Loucy (cell line): ENCODE results near the gene GRID1.

Source experiments
- H2AFZ ChIP-seq: fragments of 200-600 bp; sonication (generic); 2 replicates; pipeline ENCODE4 v1.6.0; 2016; ENCODE audit warnings: antibody characterized with exemption, mild to moderate bottlenecking, low read length, moderate library complexity
- H3F3A ChIP-seq: fragments of 200-600 bp; 2 replicates; pipeline ENCODE4 v1.6.0; 2016; ENCODE audit warnings: antibody characterized with exemption, low read depth, mild to moderate bottlenecking
- H3K27me3 ChIP-seq: fragments of 200-600 bp; sonication (generic); 2 replicates; pipeline ENCODE4 v1.6.1; 2014; ENCODE audit warnings: low read length, mild to moderate bottlenecking; ENCODE audit not compliant: insufficient read depth, poor library complexity, severe bottlenecking
- H3K36me3 ChIP-seq: fragments of 200-600 bp; sonication (generic); 2 replicates; pipeline ENCODE4 v1.6.1; 2016; ENCODE audit warnings: low read length; ENCODE audit not compliant: insufficient read depth
- H3K4me1 ChIP-seq: fragments of 200-600 bp; sonication (generic); 2 replicates; pipeline ENCODE4 v1.5.1; 2014; ENCODE audit warnings: low read length, mild to moderate bottlenecking; ENCODE audit not compliant: insufficient read depth, poor library complexity, severe bottlenecking
- H3K4me2 ChIP-seq: fragments of 200-600 bp; sonication (generic); 2 replicates; pipeline ENCODE4 v1.6.0; 2014; ENCODE audit warnings: antibody characterized with exemption, low read length, low read depth, mild to moderate bottlenecking; ENCODE audit not compliant: poor library complexity, severe bottlenecking
- H3K4me3 ChIP-seq: fragments of 200-600 bp; sonication (generic); 2 replicates; pipeline ENCODE4 v1.5.1; 2014; ENCODE audit warnings: low read length, mild to moderate bottlenecking, mixed read lengths; ENCODE audit not compliant: poor library complexity, severe bottlenecking
- H3K79me2 ChIP-seq: fragments of 200-600 bp; sonication (generic); 2 replicates; pipeline ENCODE4 v1.6.1; 2014; ENCODE audit warnings: low read length; ENCODE audit not compliant: insufficient read depth
- H3K9ac ChIP-seq: fragments of 200-600 bp; sonication (generic); 2 replicates; pipeline ENCODE4 v1.6.0; 2014; ENCODE audit warnings: mild to moderate bottlenecking, low read depth, low read length, moderate library complexity; ENCODE audit not compliant: poor library complexity, severe bottlenecking
- H3K9me2 ChIP-seq: fragments of 200-600 bp; sonication (generic); replicated peaks from 2 replicates; pipeline ENCODE4 v1.6.1; 2016; ENCODE audit warnings: low read depth, low read length, mixed read lengths
- H3K9me3 ChIP-seq: fragments of 200-600 bp; sonication (generic); 2 replicates; pipeline ENCODE4 v1.6.1; 2014; ENCODE audit warnings: mild to moderate bottlenecking, antibody characterized with exemption, low read length, low read depth; ENCODE audit not compliant: insufficient read depth
- H4K20me1 ChIP-seq: fragments of 200-600 bp; sonication (generic); 2 replicates; pipeline ENCODE4 v1.6.0; 2014; ENCODE audit warnings: antibody characterized with exemption, low read length, mild to moderate bottlenecking; ENCODE audit not compliant: insufficient read depth, poor library complexity, severe bottlenecking
- EZH2phosphoT487 ChIP-seq: fragments of 200-600 bp; IDR thresholded peaks from 2 replicates; pipeline ENCODE4 v1.6.1; 2018; ENCODE audit warnings: antibody characterized with exemption, mild to moderate bottlenecking, moderate library complexity, borderline replicate concordance
- TF ChIP-seq, protein P1 (sequence below): fragments of 200-600 bp; sonication (generic); conservative IDR thresholded peaks from 2 replicates; pipeline ENCODE4 v1.5.1; 2014; ENCODE audit warnings: mild to moderate bottlenecking, antibody characterized with exemption, low read length

The GRID1 gene

DNA sequence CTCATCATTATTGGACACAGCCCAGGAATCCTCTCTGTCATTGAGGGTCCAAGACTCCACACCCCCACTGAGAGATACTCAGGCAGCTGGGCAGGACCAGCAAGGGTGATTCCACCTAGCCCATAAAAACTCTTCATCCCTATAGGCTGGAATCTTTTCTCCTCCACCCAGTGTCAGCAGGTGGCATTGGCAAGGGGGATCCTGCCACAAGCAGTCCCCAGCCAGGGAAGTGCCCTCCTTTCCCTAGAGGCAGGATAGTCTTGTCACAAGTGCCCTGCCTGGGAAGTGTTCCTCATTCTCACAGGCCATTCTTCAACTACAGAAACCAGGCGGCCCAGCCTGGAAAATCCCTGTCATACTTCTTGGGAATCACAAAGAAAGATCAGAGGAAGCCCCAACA, 533.6 kb downstream of the GRID1 start:
- Histone ChIP-seq H3K9ac (no peak overlapping the region), H3K4me1 (no peaks in the 10 kb centered on the region), H3K27me3 (no peaks in the 10 kb centered on the region), H3K4me2 (no peak overlapping the region), H3K36me3 (no peaks in the 10 kb centered on the region), H2AFZ (no peak overlapping the region), H3K9me2 (no peaks in the 10 kb centered on the region), H3F3A (no peaks in the 10 kb centered on the region), H3K79me2 (no peaks in the 10 kb centered on the region), H4K20me1 (no peaks in the 10 kb centered on the region), H3K4me3 (no peak overlapping the region), H3K9me3 (no peaks in the 10 kb centered on the region)
- no peak for TF ChIP-seq EZH2phosphoT487
- TF ChIP-seq, protein P1, sequence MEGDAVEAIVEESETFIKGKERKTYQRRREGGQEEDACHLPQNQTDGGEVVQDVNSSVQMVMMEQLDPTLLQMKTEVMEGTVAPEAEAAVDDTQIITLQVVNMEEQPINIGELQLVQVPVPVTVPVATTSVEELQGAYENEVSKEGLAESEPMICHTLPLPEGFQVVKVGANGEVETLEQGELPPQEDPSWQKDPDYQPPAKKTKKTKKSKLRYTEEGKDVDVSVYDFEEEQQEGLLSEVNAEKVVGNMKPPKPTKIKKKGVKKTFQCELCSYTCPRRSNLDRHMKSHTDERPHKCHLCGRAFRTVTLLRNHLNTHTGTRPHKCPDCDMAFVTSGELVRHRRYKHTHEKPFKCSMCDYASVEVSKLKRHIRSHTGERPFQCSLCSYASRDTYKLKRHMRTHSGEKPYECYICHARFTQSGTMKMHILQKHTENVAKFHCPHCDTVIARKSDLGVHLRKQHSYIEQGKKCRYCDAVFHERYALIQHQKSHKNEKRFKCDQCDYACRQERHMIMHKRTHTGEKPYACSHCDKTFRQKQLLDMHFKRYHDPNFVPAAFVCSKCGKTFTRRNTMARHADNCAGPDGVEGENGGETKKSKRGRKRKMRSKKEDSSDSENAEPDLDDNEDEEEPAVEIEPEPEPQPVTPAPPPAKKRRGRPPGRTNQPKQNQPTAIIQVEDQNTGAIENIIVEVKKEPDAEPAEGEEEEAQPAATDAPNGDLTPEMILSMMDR, result no peak

DNA sequence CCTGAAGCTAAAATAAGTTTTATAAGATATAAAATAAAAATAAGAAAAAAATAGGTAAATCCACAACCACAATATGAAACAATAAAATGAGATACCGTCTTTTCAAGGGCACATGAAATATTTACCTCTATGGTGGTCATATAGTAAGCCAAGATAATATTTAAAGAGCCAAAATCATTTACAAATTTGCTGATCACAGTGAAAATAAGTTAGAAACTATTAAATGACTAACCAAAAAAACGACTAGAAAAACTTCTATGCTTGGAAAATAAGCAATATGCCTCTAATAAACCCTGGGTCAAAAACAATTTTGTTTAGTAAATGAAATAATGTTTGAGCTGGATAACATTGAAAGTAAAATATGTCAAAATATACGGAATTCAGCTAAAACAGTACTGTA, 535.2 kb downstream of the GRID1 start:
- Histone ChIP-seq H3K4me1 (no peaks in the 10 kb centered on the region), H3K9me2 (no peaks in the 10 kb centered on the region), H2AFZ (no peak overlapping the region), H3K4me2 (no peak overlapping the region), H3K27me3 (no peaks in the 10 kb centered on the region), H3K9me3 (no peaks in the 10 kb centered on the region), H3F3A (no peaks in the 10 kb centered on the region), H3K79me2 (no peaks in the 10 kb centered on the region), H4K20me1 (no peaks in the 10 kb centered on the region), H3K36me3 (no peaks in the 10 kb centered on the region), H3K9ac (no peak overlapping the region), H3K4me3 (no peak overlapping the region)
- no peak for TF ChIP-seq EZH2phosphoT487
- TF ChIP-seq, protein P1, result no peak

DNA sequence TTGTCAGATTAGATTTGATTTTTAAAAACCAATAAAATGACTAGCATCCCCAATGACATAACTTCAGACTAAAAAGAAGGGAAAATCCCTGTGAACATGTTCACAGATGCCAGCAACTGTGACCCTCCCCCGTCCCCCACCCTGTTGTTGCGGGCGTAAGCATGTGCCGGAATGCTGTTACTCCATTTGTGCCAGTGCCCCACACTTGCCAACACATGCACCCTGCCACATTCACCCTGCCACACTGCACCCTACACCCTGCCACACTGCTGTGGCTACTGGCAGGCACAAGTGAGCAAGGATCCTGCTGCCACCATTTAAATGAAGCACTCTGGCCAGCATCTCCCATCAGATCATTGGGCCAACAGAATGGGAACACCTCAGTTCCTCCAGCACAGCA, 540.2 kb downstream of the GRID1 start:
- Histone ChIP-seq H3F3A (no peaks in the 10 kb centered on the region), H3K4me2 (no peak overlapping the region), H3K9me3 (no peaks in the 10 kb centered on the region), H4K20me1 (no peaks in the 10 kb centered on the region), H3K27me3 (no peaks in the 10 kb centered on the region), H3K9ac (no peak overlapping the region), H3K36me3 (no peaks in the 10 kb centered on the region), H3K4me1 (no peaks in the 10 kb centered on the region), H3K79me2 (no peaks in the 10 kb centered on the region), H3K4me3 (no peak overlapping the region), H2AFZ (no peak overlapping the region), H3K9me2 (no peaks in the 10 kb centered on the region)
- TF ChIP-seq, protein P1, result no peak
- no peak for TF ChIP-seq EZH2phosphoT487
